HPDE6-E6E7 (cell line): ENCODE results near the gene PAH.

ENCODE experiments used
- DNase-seq: peaks from one replicate; pipeline ENCODE4 v3.0.0; 2011; ENCODE audit warnings: missing footprints; ENCODE audit errors: extremely low spot score

PAH gene

DNA sequence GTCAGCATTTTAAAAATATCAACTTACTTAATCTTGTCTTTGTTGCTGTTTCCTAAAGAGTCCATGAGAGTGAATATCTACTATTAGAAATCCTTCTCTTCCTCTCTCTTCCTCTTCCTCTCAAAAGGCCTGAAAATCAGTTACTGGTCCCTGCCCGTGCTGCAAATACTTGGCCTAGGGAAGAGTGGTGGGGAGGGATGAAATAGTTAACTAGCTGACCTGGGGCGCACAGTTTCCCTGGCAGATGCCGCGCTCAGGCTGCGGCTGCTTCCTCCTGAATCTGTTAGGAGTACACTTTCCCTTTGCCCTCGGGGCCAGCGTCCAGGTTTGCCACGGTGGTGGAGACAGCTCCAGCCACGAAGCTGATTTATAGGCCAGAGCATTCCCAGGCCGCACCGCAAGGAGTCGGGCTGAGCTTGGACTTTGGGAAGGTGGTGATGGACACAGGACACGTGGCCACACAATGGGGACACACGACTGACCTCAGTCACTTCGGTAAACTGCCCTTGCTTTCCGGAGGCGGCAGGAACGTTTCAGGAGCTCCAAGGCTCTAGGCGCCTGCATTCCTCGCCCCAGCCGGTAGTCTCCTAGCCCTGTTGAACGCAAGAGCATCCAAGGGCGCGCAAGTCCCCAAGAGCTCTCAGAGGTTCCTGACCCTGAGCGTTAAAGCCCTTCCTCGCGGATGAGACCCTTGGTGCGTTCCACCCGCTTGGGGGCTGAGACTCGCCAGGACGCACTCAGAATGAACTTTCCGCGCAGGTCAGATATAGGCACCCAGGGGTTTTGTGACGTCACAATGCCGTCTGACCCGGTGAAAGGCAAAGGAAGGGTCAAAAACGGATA lies 33.3 kb upstream of the PAH start:
- no peak for DNase-seq

- DNase-seq: peak; percentile 19
Measured at GRCh38 chr12:102948941-102949352, 31.9 kb upstream of the PAH start.

- no peak for DNase-seq
Measured at GRCh38 chr12:102946042-102946441, 29.0 kb upstream of the PAH start.

GRCh38 chr12:102939670-102940222 lies 22.7 kb upstream of the PAH start:
- no peak for DNase-seq

GRCh38 chr12:102939059-102939458 lies 22.0 kb upstream of the PAH start:
- no peak for DNase-seq

DNA sequence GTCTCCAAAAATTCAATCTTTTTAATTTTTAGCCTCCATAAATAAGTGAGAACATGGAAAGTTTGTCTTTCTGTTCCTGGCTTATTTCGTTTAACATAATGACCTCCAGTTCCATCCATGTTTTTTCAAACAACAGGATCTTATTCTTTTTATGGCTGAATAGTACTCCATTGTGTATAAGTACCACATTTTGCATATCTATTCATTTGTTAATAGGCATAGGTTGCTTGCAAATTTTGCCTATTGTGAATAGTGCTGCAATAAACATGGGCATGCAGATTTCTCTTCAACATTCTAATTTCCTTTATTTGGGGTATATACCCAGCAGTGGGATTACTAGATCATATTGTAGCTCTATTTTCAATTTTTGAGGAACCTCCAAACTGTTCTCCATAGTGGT lies 16.1 kb upstream of the PAH start:
- DNase-seq: no peak

DNA sequence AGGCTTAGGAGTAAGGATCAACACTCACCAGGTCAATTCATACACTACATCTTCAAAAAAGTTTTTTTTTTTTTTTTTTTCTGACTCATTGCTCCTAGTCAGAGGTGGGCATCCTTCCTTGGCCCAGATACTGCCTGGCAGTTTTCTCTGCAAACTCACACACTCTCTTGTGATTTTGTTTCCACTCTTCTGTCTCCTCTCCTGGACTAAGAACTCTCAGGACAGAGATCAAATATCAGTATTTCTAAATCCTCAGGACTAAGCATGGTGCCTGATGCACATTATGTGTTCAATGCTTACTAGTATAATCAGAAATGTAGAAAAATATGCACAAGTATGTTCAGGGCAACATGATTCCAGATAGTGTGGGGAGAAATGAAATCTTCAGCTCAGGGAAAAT lies 10.2 kb upstream of the PAH start:
- no peak for DNase-seq

DNA sequence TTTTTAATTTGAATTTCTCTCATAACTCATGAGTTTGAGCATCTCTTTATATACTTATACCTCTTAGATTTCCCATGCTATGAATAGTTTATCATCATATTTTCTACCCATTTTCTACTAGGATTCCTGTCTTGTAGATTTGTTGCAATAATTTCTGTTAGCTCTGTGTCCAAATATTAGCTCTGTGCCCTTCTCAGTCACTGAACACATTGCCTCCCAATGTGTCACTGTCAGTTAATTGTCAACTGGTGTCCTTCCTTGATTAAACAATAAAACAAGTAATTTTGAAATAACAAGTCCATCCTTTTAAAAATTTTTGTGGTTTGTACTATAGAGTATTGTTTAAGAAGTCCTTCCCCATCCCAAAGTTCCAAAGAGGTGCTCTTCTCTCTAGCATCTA lies 4.2 kb upstream of the PAH start:
- no peak for DNase-seq

DNA sequence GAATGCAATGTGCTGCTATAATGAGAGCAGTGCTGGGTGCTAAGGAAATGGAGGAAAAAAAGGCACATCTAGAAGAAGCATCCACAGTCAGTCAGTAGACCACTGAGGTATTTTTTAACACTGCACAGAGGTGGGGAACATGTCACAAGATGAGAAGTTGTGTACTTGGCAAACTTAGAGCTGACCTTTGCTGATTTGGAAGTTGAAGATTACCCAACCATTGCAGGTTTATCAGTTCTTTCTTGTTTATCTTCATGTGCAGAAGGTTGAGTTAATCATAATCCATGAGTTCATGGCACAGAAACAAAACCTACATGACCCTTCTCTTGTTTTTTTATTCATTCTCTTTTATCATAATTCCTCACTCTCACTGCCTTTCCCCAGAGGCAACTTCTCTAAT lies 3.2 kb upstream of the PAH start:
- DNase-seq: no peak

DNA sequence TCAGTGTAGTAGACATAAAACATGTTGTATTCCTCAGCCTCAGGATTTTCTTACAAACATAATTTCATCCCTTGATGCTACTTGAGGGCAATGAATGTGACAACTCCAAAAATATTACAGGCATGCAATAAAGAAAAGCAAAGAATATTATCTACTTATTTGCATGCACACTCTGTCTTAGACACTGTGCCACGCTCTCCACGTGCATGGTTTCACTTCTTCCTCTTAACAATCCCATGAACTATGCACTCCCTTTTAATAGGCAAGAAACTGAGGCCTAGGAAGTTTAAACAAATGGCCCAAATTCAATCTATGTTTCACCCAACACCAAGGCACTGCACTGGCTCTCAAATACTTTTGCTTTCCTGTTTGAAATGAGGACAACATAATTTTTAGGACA lies 1.8 kb upstream of the PAH start:
- DNase-seq: no peak

GRCh38 chr12:102916252-102917025 lies 605 bp downstream of the PAH start:
- no peak for DNase-seq

- DNase-seq: no peak
Measured at GRCh38 chr12:102913453-102914226, 3.4 kb downstream of the PAH start.

DNA sequence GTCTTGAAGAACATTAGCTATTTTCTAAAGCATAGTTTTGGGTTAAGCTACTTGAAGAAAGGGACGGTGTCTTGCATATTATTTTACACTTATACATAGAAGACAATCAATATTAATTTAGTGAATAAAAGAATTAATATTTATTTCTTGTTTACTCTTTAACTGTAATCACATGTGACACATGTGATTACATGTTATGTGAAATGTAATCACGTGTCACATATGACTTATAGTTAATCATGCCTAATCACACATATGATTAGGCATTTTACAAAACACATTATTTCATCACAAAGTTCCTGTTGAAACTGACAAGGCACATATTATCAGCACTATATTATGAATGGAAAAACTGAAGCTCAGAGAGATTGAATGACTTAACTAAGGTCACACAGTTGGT lies 4.8 kb downstream of the PAH start:
- DNase-seq: no peak

DNA sequence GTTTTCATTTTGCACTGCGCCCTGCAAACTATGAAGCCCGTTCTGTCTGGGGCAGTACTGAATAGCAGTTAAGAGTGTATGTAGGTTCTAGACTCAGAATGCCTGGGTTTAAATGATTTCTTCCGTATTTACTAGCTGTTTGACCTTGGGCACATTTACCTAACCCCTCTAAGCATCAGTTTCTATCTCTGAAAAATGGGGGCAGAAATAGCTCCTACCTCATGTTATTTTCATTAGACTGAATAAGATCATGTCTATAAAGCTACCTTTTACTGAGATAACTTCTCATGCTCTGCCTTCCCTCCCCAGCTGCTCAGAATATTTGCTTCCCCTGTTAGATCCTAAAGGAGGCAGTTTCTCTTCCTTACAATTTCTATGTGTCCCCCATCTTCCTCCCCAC lies 5.7 kb downstream of the PAH start:
- no peak for DNase-seq

DNA sequence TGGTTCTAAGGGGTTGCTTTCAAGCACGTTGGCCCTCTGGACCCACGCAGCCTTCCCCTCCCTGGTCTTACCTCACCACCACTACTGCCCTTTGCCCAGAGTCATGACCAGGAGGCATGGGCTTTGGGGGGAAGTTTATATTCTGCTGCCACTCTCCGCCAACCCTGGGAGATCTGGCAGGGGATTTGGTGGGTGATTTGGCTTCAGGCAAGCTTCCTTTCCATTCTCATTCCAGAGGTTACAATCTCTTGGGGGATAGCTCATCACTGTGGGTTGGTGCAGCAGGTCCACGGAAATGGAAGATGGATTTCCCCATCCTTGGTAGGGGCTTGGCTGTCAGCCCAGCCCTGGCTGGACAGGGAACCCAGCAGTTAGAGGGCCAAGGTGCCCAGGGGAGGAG lies 6.3 kb downstream of the PAH start:
- no peak for DNase-seq

DNA sequence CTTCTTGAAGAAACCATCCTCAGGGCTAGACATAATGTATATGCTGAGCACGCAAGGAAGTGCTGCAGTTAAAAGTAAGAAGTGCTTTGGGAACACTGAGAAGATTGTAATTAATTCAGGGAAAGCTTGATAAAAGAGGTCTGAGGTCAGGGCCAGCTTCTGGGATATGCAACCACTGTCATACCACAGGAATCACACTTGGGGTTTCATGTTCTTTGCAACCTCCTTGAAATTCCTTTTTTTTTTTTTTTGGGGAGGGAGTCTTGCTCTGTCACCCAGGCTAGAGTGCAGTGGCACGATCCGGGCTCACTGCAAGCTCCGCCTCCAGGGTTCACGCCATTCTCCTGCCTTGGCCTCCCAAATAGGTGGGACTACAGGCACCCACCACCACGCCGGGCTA lies 6.9 kb downstream of the PAH start:
- DNase-seq: no peak

GRCh38 chr12:102907918-102908317 lies 9.1 kb downstream of the PAH start:
- DNase-seq: no peak

GRCh38 chr12:102905229-102905628 lies 11.8 kb downstream of the PAH start:
- no peak for DNase-seq

DNA sequence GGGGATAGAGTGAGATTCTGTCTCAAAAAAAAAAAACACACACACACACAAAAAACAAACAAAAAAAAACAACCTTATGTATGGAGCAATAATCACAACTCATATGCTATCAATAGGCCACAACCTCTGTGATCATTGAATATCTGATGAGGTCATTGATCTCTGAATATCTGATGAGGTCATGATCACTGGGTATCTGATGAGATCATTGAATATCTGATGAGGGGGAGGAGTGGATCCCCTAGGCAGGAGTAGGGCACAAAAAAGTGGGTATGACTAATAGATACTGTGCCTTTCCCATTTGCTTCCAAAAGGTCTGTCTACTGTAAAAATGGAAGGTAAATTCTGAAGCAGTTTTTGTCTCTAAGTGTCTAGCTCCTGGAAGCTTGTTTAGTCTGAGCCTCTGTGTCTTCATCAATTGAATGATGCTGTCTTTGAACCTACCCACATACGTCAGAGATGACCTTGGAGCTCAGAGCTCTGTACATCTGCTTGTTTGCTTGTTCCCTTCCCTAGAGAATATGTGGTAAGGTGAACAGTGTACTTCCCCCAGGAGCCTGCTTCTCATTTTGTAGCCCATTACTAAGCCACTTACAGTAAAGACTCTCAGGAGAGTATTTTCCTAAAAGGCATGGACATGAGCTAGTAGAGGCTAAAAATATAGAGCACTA lies 13.6 kb downstream of the PAH start:
- no peak for DNase-seq

DNA sequence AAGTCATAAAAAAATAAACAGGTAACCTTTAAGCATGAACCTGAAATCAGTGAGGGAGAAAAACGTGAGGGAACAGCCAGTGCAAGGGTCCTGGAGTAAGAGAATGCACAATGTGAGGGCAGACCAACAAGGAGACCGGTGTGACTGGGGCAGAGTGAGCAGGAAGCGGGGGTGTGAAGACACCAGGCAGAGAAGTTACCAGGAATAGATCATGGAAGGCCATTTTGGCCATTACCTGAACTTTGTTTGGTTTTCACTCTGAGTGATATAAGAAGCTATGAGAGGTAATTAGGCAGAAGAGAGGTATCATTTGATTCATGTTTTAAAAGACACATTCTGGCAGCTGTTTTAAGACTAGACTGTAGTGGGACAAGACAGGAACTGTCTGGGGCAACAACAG lies 15.0 kb downstream of the PAH start:
- no peak for DNase-seq

- DNase-seq: no peak
Measured at GRCh38 chr12:102900389-102900788, 16.7 kb downstream of the PAH start.

GRCh38 chr12:102896067-102896466 lies 21.0 kb downstream of the PAH start:
- no peak for DNase-seq
